ENCODE data around the gene SULT1C2. TPM values are rescaled to one million over a fixed set of nuclear protein-coding genes. Genes with fewer than 3 reads are reported as not detected.

SULT1C2 gene
- total RNA-seq, result not detected

DNA sequence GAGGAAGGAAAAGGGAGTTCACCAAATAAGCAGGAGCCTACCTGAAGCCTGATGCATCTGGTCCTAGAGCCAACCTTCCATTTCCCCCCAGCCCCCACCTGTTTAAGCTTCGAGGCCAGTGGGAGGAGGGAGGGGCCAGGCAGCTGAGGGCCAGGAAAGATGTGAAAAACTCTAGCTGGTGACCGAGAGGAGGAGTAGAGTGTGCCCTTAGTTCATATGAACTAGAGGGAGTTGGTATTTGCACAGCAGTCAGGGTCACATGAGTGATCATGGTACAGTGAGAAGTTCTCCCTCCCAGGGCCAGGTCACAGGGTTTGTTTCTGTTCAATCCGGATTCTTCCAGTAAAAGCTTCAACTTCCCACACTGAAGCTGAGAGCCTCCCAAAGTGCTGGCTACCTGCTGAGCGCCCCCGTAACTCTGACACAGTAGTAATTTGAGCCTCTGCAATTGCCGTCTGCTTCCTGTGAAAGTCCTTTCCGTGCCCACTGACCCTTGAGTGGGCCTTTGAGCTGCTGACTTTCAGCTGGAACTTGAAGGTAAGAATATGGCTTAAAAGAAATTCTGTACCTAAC lies at the start of gene SULT1C2:
SULT1C2 (plus strand) TSS at position 362 of the 573 bp plus-strand sequence. CDS start 4,773 bp downstream, outside the sequence.
- H3K4me1 ChIP-seq (ENCODE audit: insufficient read depth, low read length), result no peaks in the 10 kb centered on the region
- H3K4me3 ChIP-seq (ENCODE audit: low read length), result no peak within 1 kb of the TSS
- no peaks in the 10 kb centered on the region for H3K9me3 ChIP-seq (ENCODE audit: low read depth, low read length)
- H3K27me3 ChIP-seq (ENCODE audit: insufficient read depth, low read length), result no peaks in the 10 kb centered on the region

DNA sequence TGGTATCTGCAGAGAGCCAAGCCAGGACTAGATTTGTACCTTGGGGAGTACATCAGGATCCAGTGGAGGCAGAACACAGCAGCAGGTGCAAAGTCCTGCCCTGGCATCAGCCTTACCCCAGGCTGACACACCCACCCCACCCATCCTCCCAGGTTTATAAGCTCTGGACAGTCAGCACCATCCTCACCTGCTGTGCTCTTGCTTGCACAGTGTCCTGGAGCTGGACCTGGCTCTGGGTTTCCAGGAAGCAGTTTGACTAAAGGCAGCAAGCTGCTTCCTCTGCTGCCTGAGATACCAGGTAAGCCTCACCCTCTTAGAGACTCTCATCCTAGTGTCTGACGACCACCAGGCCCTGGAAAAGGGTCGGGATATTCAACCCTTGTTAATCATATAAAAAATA lies 48.9 kb upstream of the SULT1C2 start, which contains the start of gene SULT1C3:
SULT1C3 (plus strand) TSS at position 183 of the 400 bp plus-strand sequence. CDS start 7,227 bp downstream, outside the sequence.
- Histone ChIP-seq H3K4me3 (ENCODE audit: low read length) (no peak within 1 kb of the TSS), H3K27me3 (ENCODE audit: insufficient read depth, low read length) (no peaks in the 10 kb centered on the region), H3K4me1 (ENCODE audit: insufficient read depth, low read length) (no peaks in the 10 kb centered on the region), H3K9me3 (ENCODE audit: low read depth, low read length) (peaks cover 7% of the 10 kb centered on the region)

DNA sequence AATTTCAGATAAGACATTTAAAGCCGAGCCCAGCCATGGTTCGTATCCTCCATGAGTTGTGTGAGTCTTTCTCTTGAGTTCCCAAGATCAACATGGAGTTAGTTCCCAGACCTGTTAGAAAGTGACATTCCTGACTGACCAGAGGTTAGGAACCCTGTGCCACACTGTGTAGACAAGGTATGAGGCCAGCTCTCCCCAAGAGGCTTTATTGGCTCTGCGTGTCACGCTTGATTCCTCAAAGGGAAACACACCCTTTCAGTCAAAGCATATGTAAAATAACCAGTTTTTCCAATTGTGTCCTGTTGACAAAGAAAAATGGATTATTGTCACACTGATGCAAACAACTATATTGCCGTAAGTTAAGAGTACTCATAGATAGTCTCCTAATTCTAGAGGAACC lies 47.7 kb upstream of the SULT1C2 start:
- Histone ChIP-seq H3K4me1 (ENCODE audit: insufficient read depth, low read length) (no peaks in the 10 kb centered on the region), H3K9me3 (ENCODE audit: low read depth, low read length) (peaks cover 6% of the 10 kb centered on the region), H3K27me3 (ENCODE audit: insufficient read depth, low read length) (no peaks in the 10 kb centered on the region), H3K4me3 (ENCODE audit: low read length) (no peak overlapping the region)

DNA sequence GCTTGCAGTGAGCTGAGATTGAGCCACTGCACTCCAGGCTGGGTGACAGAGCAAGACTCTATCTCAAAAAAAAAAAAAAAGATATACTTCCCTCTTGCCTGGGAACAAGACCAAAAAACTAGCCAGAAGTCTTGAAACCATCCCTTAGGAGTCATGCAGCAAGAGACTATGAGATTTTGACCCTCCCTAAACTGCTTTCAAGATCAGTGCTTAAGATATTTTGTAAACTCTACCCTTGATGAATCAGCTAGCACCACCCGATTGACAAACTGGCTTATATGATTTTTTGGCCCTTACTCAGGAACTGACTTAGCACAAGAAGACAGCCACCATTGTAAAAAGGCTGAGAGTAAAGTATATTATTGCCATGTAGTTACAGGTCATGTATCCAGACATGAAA lies 45.1 kb upstream of the SULT1C2 start:
- no peak overlapping the region for H3K4me3 ChIP-seq (ENCODE audit: low read length)
- H3K9me3 ChIP-seq (ENCODE audit: low read depth, low read length), result no peaks in the 10 kb centered on the region
- no peaks in the 10 kb centered on the region for H3K4me1 ChIP-seq (ENCODE audit: insufficient read depth, low read length)
- H3K27me3 ChIP-seq (ENCODE audit: insufficient read depth, low read length), result no peaks in the 10 kb centered on the region

DNA sequence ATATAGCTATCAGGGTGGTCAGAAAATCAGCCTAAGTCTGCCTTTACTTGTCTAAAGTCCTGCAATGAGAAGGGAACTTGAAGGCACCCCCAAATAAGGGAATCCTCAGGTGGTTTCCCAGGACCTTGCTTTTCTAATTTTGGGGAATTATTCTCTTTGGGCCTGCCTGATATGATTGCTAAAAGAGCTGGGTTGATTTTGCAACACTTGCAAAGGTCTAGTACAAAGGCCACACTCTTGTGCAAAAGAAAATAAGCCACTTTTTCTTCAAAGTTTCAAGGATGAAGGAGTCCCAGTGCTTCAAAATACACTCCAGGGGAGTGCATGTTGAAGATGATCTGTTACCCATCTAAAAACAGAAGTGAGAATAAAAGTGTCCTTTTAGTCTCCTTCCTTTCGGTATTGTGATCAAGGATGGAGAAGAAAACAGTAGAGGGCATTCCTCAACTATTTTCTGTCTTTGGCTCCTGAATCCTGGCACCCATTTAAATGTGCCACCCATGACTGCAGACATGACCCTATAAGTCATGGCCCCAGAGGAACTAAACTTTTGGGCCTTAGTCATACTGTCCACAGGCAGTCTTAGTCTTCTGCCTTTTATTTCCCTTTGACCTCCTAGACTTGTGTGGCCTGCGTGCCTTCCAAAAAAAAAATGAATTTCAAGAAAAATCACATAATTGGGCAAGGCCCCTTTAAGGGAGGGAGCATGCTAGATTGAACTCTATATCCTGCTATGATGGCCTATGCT lies 43.9 kb upstream of the SULT1C2 start:
- Histone ChIP-seq H3K27me3 (ENCODE audit: insufficient read depth, low read length) (no peaks in the 10 kb centered on the region), H3K9me3 (ENCODE audit: low read depth, low read length) (no peaks in the 10 kb centered on the region), H3K4me3 (ENCODE audit: low read length) (no peak overlapping the region), H3K4me1 (ENCODE audit: insufficient read depth, low read length) (no peaks in the 10 kb centered on the region)

DNA sequence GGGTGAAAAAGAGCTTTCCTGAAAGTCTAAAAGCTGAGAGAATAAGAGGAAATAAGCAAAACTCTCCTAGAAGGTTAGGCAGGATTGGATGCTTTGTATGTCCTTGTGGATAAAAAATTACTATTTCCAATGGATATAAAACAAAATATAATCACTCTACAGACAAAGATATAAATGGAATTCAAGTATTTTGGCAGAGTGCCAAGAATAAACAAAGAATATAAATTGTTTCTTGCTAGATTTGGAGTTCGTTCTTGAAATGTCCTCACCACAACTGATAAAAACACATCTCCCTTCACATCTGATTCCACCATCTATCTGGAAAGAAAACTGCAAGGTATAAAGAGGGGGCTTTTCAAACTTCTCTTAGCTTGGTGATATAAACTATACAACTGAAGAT lies 35.6 kb upstream of the SULT1C2 start:
- H3K9me3 ChIP-seq (ENCODE audit: low read depth, low read length), result no peaks in the 10 kb centered on the region
- H3K4me3 ChIP-seq (ENCODE audit: low read length), result no peak overlapping the region
- no peaks in the 10 kb centered on the region for H3K27me3 ChIP-seq (ENCODE audit: insufficient read depth, low read length)
- no peaks in the 10 kb centered on the region for H3K4me1 ChIP-seq (ENCODE audit: insufficient read depth, low read length)

DNA sequence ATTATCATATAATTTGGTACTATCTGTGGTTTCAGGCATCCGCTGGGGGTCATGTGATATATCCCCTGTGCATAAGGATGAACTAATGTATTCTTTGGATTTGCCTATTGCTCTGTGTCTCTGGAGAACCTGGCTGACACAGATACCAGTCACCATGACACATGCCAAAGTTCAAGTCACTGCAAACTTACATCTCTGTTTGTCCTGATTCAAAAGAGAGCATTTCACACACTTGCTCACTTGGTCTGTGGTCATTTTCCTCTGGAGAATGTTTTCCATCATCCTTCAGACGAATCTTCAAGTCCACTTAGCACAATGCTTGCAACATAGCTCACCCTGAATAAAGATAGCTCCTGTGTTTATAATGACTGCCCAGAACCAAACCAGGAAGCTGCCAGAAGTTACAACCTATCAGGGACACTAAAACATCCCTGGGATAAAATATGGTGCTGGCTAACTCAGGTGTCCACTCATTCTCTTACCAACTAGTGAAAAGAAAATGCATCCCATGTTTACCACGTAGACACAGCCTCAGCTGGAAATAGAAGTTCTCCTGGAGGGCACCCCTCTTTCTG lies 30.9 kb upstream of the SULT1C2 start:
- Histone ChIP-seq H3K4me1 (ENCODE audit: insufficient read depth, low read length) (no peaks in the 10 kb centered on the region), H3K27me3 (ENCODE audit: insufficient read depth, low read length) (no peaks in the 10 kb centered on the region), H3K9me3 (ENCODE audit: low read depth, low read length) (no peaks in the 10 kb centered on the region), H3K4me3 (ENCODE audit: low read length) (no peak overlapping the region)

DNA sequence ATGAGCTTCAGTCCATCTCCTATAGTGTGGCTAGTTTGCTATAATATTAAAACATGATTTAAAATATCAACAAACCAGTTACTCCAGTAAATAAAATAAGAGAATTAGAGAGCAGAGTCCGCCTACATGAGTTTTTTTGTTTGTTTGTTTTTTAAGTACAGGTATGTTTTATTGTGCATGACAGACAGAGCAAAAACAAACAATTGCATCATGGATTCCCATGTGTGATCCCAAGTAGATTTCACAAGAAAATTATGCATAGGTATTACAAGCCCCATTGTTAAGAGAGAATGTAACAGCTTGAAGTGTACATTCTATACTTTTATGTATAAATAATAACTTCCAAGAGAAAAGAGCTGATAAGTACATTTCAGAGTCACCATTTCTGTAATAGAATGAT lies 27.9 kb upstream of the SULT1C2 start:
- H3K27me3 ChIP-seq (ENCODE audit: insufficient read depth, low read length), result no peaks in the 10 kb centered on the region
- H3K4me1 ChIP-seq (ENCODE audit: insufficient read depth, low read length), result no peaks in the 10 kb centered on the region
- no peaks in the 10 kb centered on the region for H3K9me3 ChIP-seq (ENCODE audit: low read depth, low read length)
- H3K4me3 ChIP-seq (ENCODE audit: low read length), result no peak overlapping the region

DNA sequence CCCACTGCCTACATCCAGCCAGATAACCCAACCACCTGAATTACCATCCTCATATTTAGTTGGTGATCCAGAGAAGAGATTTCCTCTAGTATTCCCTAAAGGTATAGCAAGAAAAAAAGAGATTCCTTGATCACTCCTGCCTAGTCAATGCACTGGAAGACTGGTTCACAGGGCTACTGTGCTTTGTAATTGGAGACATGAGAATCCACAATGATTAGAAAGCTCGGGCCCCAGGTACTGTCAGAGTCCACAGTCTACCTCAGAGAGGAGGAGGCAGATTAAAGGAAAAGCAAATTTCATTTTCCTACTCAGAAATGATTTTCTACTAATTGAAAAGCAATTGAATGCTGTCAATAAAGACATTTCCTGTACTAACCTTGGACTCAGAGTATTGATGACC lies 26.7 kb upstream of the SULT1C2 start:
- Histone ChIP-seq H3K27me3 (ENCODE audit: insufficient read depth, low read length) (no peaks in the 10 kb centered on the region), H3K4me1 (ENCODE audit: insufficient read depth, low read length) (no peaks in the 10 kb centered on the region), H3K9me3 (ENCODE audit: low read depth, low read length) (no peaks in the 10 kb centered on the region), H3K4me3 (ENCODE audit: low read length) (no peak overlapping the region)

DNA sequence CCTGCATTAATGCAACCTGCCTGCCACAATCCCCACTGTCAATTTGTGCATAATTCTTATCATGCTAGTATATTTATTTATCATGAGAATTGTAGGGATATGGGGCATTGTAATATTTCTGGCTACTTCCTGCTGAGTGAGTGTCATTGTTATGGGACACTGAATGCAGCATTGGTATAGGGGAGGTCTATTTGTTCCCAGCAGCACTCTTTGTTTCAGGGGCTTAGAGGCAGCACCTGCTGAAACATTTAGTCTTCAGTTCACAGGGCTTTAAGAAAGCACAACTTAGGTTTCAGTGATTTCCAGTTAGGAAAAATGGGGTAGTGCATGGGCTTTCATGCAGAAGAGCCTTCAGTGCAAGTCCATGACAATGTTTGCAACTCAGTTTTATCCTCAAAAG lies 25.3 kb upstream of the SULT1C2 start:
- Histone ChIP-seq H3K4me3 (ENCODE audit: low read length) (no peak overlapping the region), H3K27me3 (ENCODE audit: insufficient read depth, low read length) (no peaks in the 10 kb centered on the region), H3K9me3 (ENCODE audit: low read depth, low read length) (no peaks in the 10 kb centered on the region), H3K4me1 (ENCODE audit: insufficient read depth, low read length) (no peaks in the 10 kb centered on the region)

DNA sequence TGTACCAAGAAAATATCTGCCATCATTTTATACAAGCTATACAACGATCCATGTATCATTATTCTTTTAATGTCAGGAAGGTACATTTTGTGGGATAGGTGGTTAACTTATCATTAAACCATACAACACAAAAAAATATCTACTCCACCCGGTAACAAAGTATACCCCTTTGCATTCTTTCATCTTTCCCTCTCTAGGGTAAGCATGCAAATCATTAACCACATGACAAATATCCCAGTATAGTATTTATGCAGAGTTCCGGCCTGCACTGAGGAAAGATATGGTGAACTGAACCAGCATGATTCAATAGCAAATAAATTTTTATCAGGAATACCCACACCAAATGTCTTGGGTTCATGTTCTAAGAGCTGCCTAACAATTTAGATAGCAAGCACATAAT lies 22.5 kb upstream of the SULT1C2 start:
- Histone ChIP-seq H3K27me3 (ENCODE audit: insufficient read depth, low read length) (no peaks in the 10 kb centered on the region), H3K4me1 (ENCODE audit: insufficient read depth, low read length) (no peaks in the 10 kb centered on the region), H3K9me3 (ENCODE audit: low read depth, low read length) (no peaks in the 10 kb centered on the region), H3K4me3 (ENCODE audit: low read length) (no peak overlapping the region)

DNA sequence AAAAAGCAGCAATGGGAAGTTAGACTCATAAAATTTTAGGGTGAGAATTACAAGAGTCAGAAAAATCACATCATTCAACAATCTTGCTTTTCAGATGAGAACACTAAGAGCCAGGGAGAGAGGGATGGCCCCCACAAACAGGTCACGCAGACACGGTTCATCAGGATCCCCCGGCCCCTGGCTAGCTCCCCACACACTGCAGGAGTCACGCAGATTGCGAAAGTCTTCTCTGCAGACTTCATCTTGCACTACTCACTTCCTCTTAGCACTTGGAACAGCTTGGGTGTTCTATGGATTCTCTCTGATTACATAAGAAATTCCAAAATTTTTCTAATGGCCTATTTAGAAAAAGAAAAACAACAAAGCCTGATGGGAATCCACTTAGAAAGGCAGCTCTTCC lies 21.6 kb upstream of the SULT1C2 start:
- Histone ChIP-seq H3K9me3 (ENCODE audit: low read depth, low read length) (no peaks in the 10 kb centered on the region), H3K27me3 (ENCODE audit: insufficient read depth, low read length) (no peaks in the 10 kb centered on the region), H3K4me3 (ENCODE audit: low read length) (no peak overlapping the region), H3K4me1 (ENCODE audit: insufficient read depth, low read length) (no peaks in the 10 kb centered on the region)

DNA sequence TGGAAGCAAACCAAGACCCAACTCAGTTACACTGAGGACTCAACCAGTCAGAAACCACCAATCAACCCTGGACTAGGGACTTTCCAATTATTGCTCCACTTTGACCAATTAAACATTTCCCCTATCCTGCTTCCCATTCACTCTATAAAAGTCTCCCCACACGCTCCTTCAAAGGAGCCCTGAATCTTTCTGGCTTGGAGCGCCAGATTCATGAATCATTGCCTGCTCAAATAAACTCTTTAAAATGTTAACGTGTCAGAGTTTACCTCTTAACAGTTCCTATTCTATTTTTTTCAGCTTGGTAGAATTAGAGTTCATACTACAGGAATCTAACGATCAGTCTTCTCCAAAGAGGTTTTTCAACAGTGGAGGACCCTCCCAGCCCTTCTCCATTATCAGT lies 20.7 kb upstream of the SULT1C2 start:
- Histone ChIP-seq H3K9me3 (ENCODE audit: low read depth, low read length) (no peaks in the 10 kb centered on the region), H3K4me1 (ENCODE audit: insufficient read depth, low read length) (no peaks in the 10 kb centered on the region), H3K27me3 (ENCODE audit: insufficient read depth, low read length) (no peaks in the 10 kb centered on the region), H3K4me3 (ENCODE audit: low read length) (no peak overlapping the region)

DNA sequence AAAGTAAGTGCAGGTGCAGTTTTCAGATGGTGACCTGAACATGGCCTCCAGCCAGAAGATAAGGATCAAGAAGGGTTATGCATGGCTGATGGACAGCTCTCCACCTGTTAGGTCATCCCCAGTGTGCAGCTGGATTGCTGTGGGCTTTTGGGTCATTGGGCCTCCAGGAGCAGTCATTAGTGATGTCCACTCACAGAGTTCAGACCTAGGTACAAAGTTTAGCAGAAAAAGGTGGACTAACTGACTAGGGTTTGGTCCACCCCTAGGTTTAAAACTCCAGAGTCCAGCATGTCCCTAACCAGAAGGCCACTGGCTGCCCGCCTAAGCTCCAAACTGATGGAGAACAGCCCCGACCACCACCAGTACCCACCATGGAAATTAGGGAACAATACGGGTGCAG lies 18.3 kb upstream of the SULT1C2 start:
- Histone ChIP-seq H3K4me1 (ENCODE audit: insufficient read depth, low read length) (no peaks in the 10 kb centered on the region), H3K27me3 (ENCODE audit: insufficient read depth, low read length) (no peaks in the 10 kb centered on the region), H3K9me3 (ENCODE audit: low read depth, low read length) (no peaks in the 10 kb centered on the region), H3K4me3 (ENCODE audit: low read length) (no peak overlapping the region)

DNA sequence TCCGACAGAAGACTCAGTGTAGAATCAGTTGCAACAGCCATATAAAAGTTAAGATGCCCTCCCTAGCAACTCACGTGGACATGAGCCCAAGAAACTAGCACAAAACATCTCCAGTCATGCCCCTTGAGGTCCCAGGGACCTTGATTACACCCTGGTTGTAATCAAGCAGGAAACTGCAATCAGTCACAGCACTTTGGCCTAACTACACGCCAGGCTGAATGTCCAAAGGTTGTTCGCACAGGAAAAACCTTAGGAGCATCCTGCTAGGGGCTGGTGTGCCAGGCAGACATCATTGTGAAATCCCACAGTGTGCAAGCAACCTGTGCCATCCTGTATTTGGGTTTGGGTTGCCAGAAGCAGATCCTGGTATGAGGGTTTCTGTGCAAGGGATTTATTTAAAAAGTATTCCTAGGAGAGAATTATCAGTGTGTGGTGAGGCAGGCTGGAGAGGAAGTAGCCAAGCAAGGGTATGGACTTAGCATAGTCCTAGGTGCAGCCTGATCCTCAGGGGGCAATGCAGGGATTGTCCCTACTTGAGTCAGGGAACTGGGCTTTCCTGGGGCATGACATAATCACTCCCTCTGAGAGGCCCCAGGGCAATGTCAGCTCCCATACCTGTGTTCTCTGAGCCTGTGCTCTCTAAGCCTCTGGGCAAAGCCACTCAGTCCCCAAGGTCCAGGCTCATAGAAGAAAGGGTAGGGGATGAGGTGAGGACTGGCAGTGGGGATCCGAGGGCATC lies 17.8 kb upstream of the SULT1C2 start:
- H3K4me1 ChIP-seq (ENCODE audit: insufficient read depth, low read length), result no peaks in the 10 kb centered on the region

More for the DNA sequence above, 17.8 kb upstream of the SULT1C2 start:
- Histone ChIP-seq H3K27me3 (ENCODE audit: insufficient read depth, low read length) (no peaks in the 10 kb centered on the region), H3K4me3 (ENCODE audit: low read length) (no peak overlapping the region), H3K9me3 (ENCODE audit: low read depth, low read length) (no peaks in the 10 kb centered on the region)
